Measurements from ENCODE around the gene ABCC8. TPM values are rescaled to one million over a fixed set of nuclear protein-coding genes. Genes with fewer than 3 reads are reported as not detected.
A peak's percentile ranks its signal among the peaks of the same experiment; 100 is the strongest.

Gene ABCC8
- total RNA-seq, result 1.3 TPM
- polyA plus RNA-seq (ENCODE audit: insufficient read depth in 1 of 8, insufficient read length in 8 of 8, low replicate concordance in 1 of 8), result 1 to 10 TPM; 1.6 to 4.1 (median 2.7) TPM
- long read RNA-seq, donor 1, result 0 reads
- long read RNA-seq, donor 2, result 0 reads
- long read RNA-seq, donor 3, result 0 reads
- long read RNA-seq, donor 4, result 0 reads
- long read RNA-seq, donor 5, result 0 reads
- long read RNA-seq, donor 6, result 0 reads
- long read RNA-seq, donor 7, result 0 reads
- long read RNA-seq, donor 8, result 0 reads
- long read RNA-seq, donor 9, result 0 reads
- long read RNA-seq, donor 10, result 0 reads
- long read RNA-seq, donor 11, result 0 reads

DNA sequence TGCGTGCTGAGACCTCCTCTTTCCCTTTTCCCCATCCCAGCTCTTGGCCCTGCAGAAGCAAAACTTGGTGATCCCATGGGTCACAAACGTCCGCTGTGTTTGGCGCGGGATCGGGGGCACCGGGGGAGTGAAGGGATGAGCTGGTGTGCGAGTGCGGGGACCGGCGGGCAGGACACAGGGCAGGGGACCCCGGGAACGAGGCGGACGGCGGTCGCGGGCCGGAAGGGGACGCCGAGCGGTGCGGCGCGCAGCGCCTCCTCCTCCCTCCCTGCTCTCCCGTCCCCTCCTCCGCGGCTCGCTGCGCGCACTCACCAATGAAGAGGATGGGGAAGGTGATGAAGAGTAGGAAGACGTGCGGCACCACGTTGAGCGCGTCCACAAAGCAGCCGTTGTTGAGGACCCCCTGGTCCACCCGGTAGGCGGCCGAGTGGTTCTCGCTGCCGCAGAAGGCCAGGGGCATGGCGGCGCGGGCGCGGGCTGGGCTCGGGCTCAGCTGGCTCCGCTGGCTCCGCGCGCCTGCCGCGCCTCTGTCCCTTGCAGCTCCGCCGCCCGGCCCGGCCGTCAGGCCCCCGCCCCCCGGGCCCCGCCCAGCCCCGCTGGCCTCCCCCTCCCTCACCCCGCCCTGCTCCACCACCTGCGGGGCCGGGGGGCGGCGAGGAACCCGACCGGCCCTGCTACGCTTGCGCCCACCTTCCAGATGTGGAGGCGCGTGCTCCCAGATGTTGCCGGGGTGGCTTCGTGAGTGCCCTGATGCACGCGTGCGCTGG lies at the start of gene ABCC8:
Gene ABCC8, minus strand, starts transcription at position 529 of the 767 bp plus-strand sequence. Its CDS starts 69 bp downstream, at position 460.
- Histone ChIP-seq H3K9me3 (replicated peaks; ENCODE audit: control insufficient read depth, low read depth, low read length) (no peaks in the 10 kb centered on the region), H3K4me3 (ENCODE audit: low read length) (peak within 1 kb of the TSS; percentile 40), H3K27ac (ENCODE audit: low read length) (no peak within 1 kb of the TSS), H3K27me3 (ENCODE audit: control insufficient read depth, insufficient read depth, low read length) (peaks cover 60% of the 10 kb centered on the region), H3K4me1 (ENCODE audit: control insufficient read depth, insufficient read depth, low read length) (peaks cover 9% of the 10 kb centered on the region), H3K36me3 (ENCODE audit: control insufficient read depth, insufficient read depth, low read length) (no peaks in the 10 kb centered on the region)
- no peak for DNase-seq
- 0% methylated on average over 43 of the region's 80 CpGs for whole genome bisulfite sequencing (ENCODE audit: insufficient coverage)

DNA sequence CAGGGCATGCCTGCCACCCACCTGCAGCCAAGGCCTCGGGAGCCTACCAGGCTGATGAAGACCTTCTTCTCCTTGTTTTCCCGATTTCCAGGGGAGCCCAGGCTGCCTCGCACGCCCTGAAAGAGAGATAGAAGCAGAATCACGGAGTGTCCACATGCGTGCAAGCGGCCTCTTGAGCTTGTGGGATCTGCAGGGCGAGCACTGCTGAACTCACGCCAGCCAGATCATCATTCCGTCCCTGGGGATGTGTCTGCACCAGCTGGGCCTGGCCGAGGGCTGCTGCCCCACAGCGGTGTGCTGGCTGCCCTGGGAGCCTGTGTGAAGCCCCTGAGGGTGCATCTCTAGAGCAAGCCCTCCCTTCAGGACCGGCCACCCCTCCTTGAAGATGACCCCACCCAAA lies 49.7 kb upstream of the ABCC8 start:
- peaks cover 13% of the 10 kb centered on the region for H3K27me3 ChIP-seq (ENCODE audit: control insufficient read depth, insufficient read depth, low read length)
- no peak overlapping the region for H3K27ac ChIP-seq (ENCODE audit: low read length)
- H3K9me3 ChIP-seq (replicated peaks; ENCODE audit: control insufficient read depth, low read depth, low read length), result no peaks in the 10 kb centered on the region
- no peaks in the 10 kb centered on the region for H3K36me3 ChIP-seq (ENCODE audit: control insufficient read depth, insufficient read depth, low read length)
- peaks cover 28% of the 10 kb centered on the region for H3K4me1 ChIP-seq (ENCODE audit: control insufficient read depth, insufficient read depth, low read length)
- DNase-seq, result no peak
- 77% methylated on average over 12 of the region's 13 CpGs for WGBS (ENCODE audit: insufficient coverage)
- H3K4me3 ChIP-seq (ENCODE audit: low read length), result no peak overlapping the region

DNA sequence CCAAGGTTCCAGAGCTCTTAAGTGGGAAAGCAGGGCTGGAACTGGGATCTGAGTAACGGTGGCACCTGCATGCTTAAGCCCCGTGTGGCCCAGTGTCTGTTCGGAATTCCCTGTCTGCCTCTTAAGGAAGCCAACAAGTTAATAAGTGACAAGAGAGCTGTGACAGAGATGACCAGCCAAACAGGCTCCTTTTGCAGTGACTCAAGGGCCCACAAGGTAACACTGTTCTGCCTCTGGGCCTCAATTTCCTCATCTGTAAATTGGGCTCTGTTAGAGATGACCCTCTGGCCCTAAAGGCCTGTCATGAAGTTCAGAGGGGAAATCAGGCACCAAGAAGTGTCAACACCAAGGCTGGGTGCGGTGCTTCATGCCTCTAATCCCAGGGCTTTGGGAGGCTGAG lies 48.9 kb upstream of the ABCC8 start:
- 52% methylated on average over 2 of the region's 4 CpGs for WGBS (ENCODE audit: insufficient coverage)
- Histone ChIP-seq H3K9me3 (replicated peaks; ENCODE audit: control insufficient read depth, low read depth, low read length) (no peaks in the 10 kb centered on the region), H3K27ac (ENCODE audit: low read length) (no peak overlapping the region), H3K4me3 (ENCODE audit: low read length) (no peak overlapping the region), H3K27me3 (ENCODE audit: control insufficient read depth, insufficient read depth, low read length) (peaks cover 9% of the 10 kb centered on the region), H3K4me1 (ENCODE audit: control insufficient read depth, insufficient read depth, low read length) (peaks cover 25% of the 10 kb centered on the region), H3K36me3 (ENCODE audit: control insufficient read depth, insufficient read depth, low read length) (no peaks in the 10 kb centered on the region)
- no peak for DNase-seq

DNA sequence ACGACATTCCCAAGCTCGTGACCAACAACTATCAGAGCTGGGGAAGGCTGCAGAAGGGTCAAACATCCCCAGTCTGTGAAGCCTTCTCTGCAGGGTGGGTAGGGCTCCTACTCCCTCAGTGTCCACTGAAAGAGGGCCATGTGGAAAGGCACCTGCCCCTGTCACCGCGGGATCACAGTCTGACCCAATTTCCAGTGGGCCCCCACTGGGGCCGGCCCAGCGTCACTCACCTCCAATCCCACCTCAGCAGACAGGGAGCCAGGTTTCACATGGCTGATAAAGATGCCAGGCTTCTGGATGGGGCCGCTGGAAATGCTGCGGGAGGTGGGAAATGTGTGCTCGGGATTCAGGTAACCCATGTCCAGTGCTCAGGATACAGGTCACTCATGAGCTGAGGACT lies 47.6 kb upstream of the ABCC8 start:
- no peak for DNase-seq
- peaks cover 15% of the 10 kb centered on the region for H3K4me1 ChIP-seq (ENCODE audit: control insufficient read depth, insufficient read depth, low read length)
- WGBS (ENCODE audit: insufficient coverage), result 87% methylated on average over 6 of the region's 9 CpGs

DNA sequence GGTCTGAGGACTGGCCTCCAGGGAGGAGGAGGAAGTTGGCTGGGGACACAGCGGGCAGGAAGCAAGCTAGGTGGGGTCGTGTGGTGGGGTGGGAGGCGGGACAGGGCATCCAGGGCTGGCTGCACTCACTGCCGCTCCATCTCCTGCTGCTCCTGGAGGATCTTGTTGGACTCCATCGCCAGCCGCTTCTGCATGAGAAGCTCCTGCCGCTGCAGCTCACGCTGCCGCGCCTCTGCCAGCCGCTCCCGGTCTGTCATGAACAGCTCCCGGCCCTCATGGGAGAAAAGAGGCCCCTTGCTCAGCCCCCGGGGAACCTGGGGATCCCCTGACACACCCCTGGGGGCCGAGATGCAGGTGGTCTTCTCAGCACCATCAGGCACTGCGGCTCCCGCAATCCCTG lies 46.0 kb upstream of the ABCC8 start:
- Histone ChIP-seq H3K36me3 (ENCODE audit: control insufficient read depth, insufficient read depth, low read length) (no peaks in the 10 kb centered on the region), H3K27me3 (ENCODE audit: control insufficient read depth, insufficient read depth, low read length) (peaks cover 4% of the 10 kb centered on the region), H3K27ac (ENCODE audit: low read length) (no peak overlapping the region), H3K4me1 (ENCODE audit: control insufficient read depth, insufficient read depth, low read length) (no peaks in the 10 kb centered on the region), H3K4me3 (ENCODE audit: low read length) (no peak overlapping the region), H3K9me3 (replicated peaks; ENCODE audit: control insufficient read depth, low read depth, low read length) (no peaks in the 10 kb centered on the region)
- DNase-seq, result no peak
- WGBS (ENCODE audit: insufficient coverage), result 78% methylated on average over 15 of the region's 17 CpGs

More for the DNA sequence above, 47.6 kb upstream of the ABCC8 start:
- H3K27me3 ChIP-seq (ENCODE audit: control insufficient read depth, insufficient read depth, low read length), result peaks cover 4% of the 10 kb centered on the region
- H3K27ac ChIP-seq (ENCODE audit: low read length), result no peak overlapping the region
- H3K4me3 ChIP-seq (ENCODE audit: low read length), result no peak overlapping the region
- H3K9me3 ChIP-seq (replicated peaks; ENCODE audit: control insufficient read depth, low read depth, low read length), result no peaks in the 10 kb centered on the region
- no peaks in the 10 kb centered on the region for H3K36me3 ChIP-seq (ENCODE audit: control insufficient read depth, insufficient read depth, low read length)

DNA sequence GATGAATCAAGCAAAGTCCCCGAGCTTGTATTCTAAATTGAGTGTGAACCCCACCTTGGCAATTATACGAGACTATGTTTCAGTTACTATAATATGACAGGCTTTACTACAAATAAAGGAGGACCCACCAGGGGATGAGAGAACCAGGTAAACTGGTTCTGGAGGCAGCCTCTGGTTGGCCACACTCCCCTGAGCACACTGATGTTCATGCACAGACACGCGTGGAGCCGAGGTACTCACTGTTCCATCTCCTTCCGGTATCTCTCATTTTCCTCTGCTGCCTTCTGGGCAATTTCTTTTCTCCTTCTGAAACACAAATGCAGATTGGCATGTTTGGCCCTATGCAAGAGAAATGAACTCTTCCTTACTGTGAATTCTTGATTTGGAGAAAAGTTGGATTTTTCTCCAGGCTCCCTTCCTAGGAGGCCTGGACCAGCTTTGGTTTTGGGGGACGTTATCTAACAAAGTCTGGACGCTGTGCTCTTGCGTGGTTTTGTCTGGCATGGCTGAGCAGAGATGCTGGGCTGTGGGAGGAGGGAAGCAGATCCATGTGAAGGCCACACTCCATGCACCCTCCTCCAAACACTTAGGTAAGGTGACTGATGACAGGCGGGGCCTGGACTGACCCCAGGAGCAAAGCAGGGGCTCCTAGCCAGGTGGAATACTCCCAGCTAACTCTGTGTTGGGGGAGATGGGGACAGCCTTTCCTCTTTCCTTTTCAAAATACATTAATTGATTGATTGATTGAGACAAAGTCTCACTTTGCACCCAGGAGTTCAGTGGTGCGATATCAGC lies 44.7 kb upstream of the ABCC8 start:
- Histone ChIP-seq H3K36me3 (ENCODE audit: control insufficient read depth, insufficient read depth, low read length) (no peaks in the 10 kb centered on the region), H3K4me3 (ENCODE audit: low read length) (no peak overlapping the region), H3K27me3 (ENCODE audit: control insufficient read depth, insufficient read depth, low read length) (peaks cover 11% of the 10 kb centered on the region), H3K27ac (ENCODE audit: low read length) (no peak overlapping the region), H3K4me1 (ENCODE audit: control insufficient read depth, insufficient read depth, low read length) (no peaks in the 10 kb centered on the region), H3K9me3 (replicated peaks; ENCODE audit: control insufficient read depth, low read depth, low read length) (no peaks in the 10 kb centered on the region)
- no peak for DNase-seq
- 85% methylated on average over 5 of the region's 11 CpGs for WGBS (ENCODE audit: insufficient coverage)

DNA sequence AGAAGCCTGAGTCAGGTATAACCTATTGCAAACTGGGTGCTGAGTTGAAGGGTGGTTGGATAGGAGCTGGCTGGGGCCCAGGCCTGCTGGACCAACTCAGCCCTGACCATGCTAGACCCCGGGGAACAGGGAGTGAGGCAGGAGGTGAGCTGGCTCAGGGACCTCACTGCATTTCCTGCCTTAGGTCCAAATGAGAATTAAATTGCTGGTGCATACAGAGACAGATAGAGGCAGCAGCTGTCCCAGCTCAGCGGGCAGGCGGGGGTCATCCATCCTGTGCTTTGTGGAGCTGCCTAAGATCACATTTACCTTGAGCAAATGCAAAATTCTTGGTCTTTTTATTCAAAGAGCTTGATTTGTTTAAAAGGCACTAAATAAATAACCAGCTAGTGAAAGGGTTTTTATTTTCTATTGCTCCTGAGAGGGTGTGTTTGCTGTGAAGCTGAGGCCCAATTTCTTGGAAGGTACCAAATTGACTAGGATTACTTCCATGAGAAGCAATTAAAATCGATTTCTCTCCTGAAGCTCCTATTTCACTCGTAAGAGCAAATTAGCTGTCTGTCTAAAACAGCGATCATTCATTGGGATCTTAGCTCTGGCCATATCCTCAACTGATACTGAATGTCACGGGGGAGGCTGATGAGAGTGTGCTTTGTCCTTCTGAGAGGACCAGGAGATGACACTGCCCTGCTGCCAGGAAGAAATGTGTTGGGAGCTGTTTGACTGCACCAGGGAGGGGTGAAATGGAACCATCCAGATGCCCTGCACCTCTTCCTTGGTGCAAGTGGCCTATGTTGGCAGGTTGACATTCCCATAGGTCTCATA lies 42.6 kb upstream of the ABCC8 start:
- WGBS (ENCODE audit: insufficient coverage), result 79% methylated on average over 4 of the region's 7 CpGs
- no peaks in the 10 kb centered on the region for H3K9me3 ChIP-seq (replicated peaks; ENCODE audit: control insufficient read depth, low read depth, low read length)
- no peaks in the 10 kb centered on the region for H3K4me1 ChIP-seq (ENCODE audit: control insufficient read depth, insufficient read depth, low read length)
- H3K4me3 ChIP-seq (ENCODE audit: low read length), result no peak overlapping the region
- no peaks in the 10 kb centered on the region for H3K36me3 ChIP-seq (ENCODE audit: control insufficient read depth, insufficient read depth, low read length)
- H3K27ac ChIP-seq (ENCODE audit: low read length), result no peak overlapping the region
- peaks cover 9% of the 10 kb centered on the region for H3K27me3 ChIP-seq (ENCODE audit: control insufficient read depth, insufficient read depth, low read length)
- no peak for DNase-seq

DNA sequence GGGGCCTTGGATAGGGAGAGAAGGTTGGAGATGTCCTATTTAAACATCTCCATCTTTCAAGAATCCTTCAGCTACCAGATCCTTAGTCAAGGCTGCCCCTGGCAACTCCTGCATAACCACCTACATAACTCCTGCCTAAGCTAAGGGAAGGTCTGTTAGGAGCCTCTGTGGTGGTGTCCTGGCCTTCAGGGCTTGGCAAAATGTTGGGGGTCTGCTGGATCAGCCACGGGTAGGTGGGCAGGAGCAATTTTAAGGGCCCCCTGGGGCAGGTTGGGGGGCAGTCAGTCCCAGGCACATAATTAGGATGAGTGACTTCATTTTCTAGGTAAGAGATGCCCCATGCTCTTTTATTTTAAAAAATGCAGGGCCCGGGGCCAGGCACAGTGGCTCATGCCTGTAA lies 41.7 kb upstream of the ABCC8 start:
- WGBS (ENCODE audit: insufficient coverage), result 66% methylated on average over 2 of the region's 2 CpGs

DNA sequence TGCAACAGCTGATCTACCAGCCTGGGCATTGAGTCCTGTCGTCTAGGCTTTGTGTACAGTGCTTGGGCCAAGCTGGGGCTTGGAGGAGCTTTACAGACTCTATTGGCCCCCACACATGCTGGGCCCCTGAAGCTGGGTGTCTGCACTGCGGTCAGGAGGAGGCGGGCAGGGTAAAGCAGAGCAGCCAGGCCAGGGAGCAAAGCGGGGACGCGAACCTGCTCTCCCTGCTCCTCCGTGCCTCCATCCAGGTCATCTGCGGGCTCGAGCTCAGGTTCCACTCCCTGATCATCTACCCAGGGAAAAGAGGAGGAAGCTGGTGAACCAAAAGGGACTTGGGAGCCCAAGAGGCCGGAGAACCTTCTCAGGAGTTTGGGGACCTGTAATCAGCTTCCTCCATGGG lies 40.5 kb upstream of the ABCC8 start:
- Histone ChIP-seq H3K36me3 (ENCODE audit: control insufficient read depth, insufficient read depth, low read length) (no peaks in the 10 kb centered on the region), H3K9me3 (replicated peaks; ENCODE audit: control insufficient read depth, low read depth, low read length) (no peaks in the 10 kb centered on the region), H3K4me3 (ENCODE audit: low read length) (no peak overlapping the region), H3K27ac (ENCODE audit: low read length) (no peak overlapping the region), H3K27me3 (ENCODE audit: control insufficient read depth, insufficient read depth, low read length) (peaks cover 8% of the 10 kb centered on the region), H3K4me1 (ENCODE audit: control insufficient read depth, insufficient read depth, low read length) (no peaks in the 10 kb centered on the region)
- no peak for DNase-seq
- 79% methylated on average over 3 of the region's 10 CpGs for WGBS (ENCODE audit: insufficient coverage)

More for the DNA sequence above, 41.7 kb upstream of the ABCC8 start:
- Histone ChIP-seq H3K9me3 (replicated peaks; ENCODE audit: control insufficient read depth, low read depth, low read length) (no peaks in the 10 kb centered on the region), H3K4me1 (ENCODE audit: control insufficient read depth, insufficient read depth, low read length) (no peaks in the 10 kb centered on the region), H3K4me3 (ENCODE audit: low read length) (no peak overlapping the region), H3K36me3 (ENCODE audit: control insufficient read depth, insufficient read depth, low read length) (no peaks in the 10 kb centered on the region), H3K27me3 (ENCODE audit: control insufficient read depth, insufficient read depth, low read length) (peaks cover 8% of the 10 kb centered on the region), H3K27ac (ENCODE audit: low read length) (no peak overlapping the region)
- DNase-seq, result no peak
